Left kidney (tissue), 2 donors: ENCODE data around the gene MAPKAPK5. TPM values are rescaled to one million over a fixed set of nuclear protein-coding genes. Genes with fewer than 3 reads are reported as not detected.
"Not testable (repeated sequence)": the region's sequence is repeated elsewhere in the genome, so short reads cannot be mapped to it uniquely, and the experiment has no call there.

Source experiments
- DNase-seq: peaks from one replicate; pipeline ENCODE4 v3.0.0-alpha.2; 2013
- polyA plus RNA-seq: library from polyadenylated mRNA; unstranded; fragments of 120-200 nt; gene quantifications from one replicate; pipeline ENCODE4 v1.2.1, GENCODE V29; 2013; ENCODE audit not compliant: insufficient read length

Gene MAPKAPK5
- polyA plus RNA-seq, 1 donor = 68.8 TPM

GRCh38 chr12:111881716-111882115 is 39.7 kb downstream of the MAPKAPK5 start:
- DNase-seq = no peak

DNA sequence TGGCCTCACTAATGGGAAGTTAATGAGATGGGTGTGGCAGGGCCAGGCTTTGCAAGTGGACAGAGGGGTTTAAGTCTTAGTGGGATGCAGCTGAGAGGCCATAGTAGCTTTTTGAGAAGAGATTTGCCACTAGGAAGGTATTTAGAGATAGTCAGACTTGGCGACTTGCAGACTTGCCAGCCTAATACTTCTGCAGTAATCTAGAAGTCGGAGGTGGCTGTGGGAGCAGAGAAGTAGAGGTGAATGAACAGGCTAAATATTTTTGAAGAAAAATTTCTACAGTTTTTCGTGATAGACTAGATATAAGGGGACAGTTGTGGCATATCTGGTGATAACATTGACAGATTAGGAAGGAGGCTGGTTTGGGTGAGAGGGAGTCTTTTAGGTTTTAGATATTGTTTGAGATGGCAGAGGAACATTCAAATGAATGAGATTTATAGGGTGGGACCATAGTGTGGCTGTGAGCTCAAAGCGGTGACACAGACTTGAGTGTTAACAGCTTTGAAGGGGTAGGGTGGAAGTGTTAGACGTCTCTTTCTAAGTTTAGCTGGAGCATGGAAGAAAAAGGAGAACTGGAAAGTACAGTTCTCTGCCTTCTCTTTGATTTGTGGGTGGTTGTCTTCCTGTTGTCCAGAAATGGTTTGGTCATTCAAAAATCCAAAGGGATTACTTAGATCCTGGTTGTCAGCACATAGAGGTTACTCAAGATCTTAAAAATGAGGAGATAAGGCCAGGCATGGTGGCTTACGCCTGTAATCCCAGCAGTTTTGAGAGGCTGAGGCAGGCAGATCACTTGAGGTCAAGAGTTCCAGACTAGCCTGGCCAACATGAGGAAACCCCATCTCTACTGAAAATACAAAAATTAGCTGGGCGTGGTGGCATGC is 44.9 kb downstream of the MAPKAPK5 start:
- no peak for DNase-seq

- DNase-seq = no peak
These were observed 46.1 kb downstream of the MAPKAPK5 start for GRCh38 chr12:111887926-111888745.

DNA sequence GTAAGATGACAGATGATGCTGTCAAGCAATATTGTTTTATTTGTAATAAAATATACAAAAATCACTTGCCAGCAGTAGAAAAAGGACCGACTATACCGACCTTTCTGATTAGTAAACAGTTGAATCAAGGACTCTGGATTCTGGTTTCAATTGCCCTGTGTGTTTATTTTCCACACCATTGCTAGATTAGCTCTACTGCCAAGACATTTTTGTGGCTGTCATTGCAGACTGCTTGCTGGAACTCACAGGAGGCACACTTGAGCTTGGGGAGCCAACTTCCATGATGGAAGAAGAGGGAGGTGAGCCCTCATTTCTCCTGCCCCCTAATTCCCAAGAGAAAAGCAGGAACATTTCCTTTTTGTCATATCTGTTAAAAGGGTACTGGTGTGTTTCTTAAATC is 51.3 kb downstream of the MAPKAPK5 start:
- no peak for DNase-seq

DNA sequence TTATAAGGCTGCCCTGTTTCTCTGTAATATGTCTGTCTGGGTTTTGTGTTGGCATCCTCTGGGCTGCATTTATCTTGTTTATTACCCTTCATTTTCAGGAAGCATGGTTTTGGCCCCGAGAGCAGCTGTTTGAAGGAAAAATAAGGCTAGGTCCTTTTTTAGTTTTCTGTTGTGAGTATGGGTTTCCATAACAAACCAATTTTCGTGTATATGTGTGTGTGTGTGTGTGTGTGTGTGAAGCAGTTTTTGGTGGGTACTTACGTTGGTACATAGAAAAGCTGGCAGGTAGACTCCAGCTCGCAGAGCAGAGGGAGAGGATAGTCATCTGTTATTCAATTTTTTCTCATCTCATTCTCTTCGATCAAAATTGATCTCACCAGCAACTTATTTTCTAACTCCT is 52.5 kb downstream of the MAPKAPK5 start:
- DNase-seq = no peak

DNA sequence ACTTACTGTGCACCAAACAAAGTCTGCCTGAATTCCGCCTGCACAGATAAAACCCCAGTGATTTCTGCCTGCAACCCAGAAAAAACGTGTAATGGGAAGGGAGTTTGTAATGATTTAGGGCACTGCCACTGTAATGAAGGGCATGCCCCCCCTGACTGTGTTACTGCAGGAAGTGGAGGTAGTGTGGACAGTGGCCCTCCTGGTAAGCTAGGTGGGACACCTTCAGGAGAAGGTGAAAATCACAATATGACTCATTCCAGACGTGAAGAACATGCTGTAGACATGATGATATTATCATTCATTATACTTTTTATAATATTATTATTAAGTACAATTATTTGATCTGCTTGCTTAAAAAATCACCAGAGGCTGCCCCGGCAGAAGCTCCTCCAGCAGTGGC is 59.2 kb downstream of the MAPKAPK5 start:
- DNase-seq = no peak

GRCh38 chr12:111904446-111904975 is 62.5 kb downstream of the MAPKAPK5 start:
- no peak for DNase-seq

DNA sequence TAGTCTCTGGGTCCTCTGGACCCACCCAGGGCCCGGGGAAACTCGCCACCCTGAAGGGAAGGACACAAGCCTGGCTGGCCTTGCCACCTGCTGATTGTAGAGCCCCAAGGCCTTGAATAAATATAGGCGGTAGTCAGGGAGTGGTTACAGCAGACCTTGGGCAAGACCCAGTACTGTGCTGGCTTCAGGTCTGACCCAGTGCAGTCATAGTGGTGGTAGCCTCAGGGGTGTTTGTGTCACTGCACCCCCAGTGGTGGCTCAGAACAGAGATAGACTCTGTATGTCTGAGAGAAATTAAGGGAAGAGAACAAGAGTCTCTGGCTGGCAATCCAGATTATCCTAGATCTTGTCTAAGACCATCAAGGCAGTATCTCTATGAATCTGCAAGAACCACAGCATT is 63.5 kb downstream of the MAPKAPK5 start:
- DNase-seq = no peak

GRCh38 chr12:111907740-111908139 is 65.7 kb downstream of the MAPKAPK5 start:
- no peak for DNase-seq

GRCh38 chr12:111925171-111925570 is 83.1 kb downstream of the MAPKAPK5 start:
- no peak for DNase-seq

- DNase-seq = no peak
These were observed 84.6 kb downstream of the MAPKAPK5 start for GRCh38 chr12:111926631-111927030.

DNA sequence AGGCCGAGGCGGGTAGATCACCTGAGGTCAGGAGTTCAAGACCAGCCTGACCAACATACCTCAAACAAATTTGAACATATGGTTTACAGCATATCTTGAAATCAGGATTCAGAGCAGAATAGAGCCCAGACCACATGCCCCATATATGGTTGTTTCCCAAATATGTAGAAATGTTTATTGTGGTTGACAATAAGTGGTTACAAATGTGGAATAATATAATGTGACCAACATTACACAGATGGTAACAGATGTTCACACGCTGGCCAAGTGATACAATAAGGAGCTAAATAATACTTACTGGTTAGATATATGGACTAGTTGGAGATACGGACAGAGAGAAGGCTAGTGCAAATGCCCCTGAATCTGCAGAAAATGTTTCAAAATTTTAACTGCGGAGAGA is 85.3 kb downstream of the MAPKAPK5 start:
- DNase-seq = no peak

- DNase-seq = no peak
These were observed 90.2 kb downstream of the MAPKAPK5 start for GRCh38 chr12:111932241-111932640.

GRCh38 chr12:111936869-111937268 is 94.8 kb downstream of the MAPKAPK5 start:
- DNase-seq = no peak

DNA sequence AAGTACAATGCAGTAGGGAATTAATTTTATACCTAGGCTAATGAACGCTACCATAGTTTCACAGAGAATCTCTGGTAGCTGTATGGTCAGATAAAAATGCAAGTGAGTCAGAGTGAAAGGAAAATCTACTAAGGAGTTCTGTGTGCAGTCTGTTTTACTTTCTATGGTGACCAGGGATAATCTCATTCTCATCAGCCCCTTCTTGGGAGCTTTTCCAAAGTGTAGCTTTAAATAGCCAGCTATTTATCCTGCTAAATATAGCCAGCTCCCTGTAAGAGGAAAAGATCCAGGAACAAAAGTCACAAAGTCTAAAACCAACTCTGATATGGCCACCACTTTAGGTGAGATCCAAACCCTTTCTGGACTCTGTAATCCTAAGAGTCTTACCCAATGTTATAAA is 95.4 kb downstream of the MAPKAPK5 start:
- no peak for DNase-seq

DNA sequence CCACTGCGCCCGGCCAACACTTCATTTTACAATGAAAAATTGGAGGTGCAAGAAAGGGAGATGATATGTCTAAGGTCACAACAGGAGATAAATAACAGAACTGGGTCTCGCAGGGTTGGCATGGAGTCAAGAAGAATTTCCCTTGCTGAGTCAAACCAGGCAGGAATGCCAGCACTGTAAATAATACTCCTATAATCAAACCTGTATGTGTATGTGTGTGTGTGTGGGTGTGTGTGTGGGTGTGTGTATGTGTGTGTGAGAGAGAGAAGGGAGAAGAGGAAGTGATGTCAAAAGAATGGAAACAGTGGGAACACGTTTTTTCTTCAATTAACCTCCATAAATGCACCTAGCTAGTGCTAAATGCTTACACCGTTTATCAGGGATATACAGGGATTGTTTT is 100.5 kb downstream of the MAPKAPK5 start:
- DNase-seq = no peak

- DNase-seq = no peak
These were observed 101.9 kb downstream of the MAPKAPK5 start for GRCh38 chr12:111943929-111944328.

DNA sequence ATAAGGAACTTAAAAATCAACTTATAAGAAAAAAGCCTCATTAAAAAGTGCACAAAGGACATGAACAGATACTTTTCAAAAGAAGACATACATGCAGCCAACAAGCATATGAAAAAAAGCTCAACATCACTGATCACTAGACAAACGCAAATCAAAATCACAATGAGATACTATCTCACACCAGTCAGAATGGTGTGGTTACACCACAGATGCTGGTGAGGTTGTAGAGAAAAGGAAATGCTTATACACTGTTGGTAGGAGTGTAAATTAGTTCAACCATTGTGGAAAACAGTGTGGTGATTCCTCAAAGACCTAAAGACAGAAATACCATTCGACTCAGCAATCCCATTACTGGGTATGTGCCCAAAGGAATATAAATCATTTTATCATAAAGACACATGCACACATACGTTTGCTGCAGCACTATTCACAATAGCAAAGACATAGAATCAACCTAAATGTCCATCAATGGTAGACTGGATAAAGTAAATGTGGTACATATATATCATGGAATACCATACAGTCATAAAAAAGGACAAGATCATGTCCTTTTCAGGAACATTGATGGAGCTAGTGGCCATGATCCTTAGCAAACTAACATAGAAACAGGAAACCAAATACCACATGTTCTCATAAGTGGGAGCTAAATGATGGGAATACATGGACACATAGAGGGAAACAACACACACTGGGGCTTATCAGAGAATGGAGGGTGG is 109.1 kb downstream of the MAPKAPK5 start:
- not testable (repeated sequence) for DNase-seq
